ENCODE data around the gene DDIT4.
"Not testable (repeated sequence)": the region's sequence is repeated elsewhere in the genome, so short reads cannot be mapped to it uniquely, and the experiment has no call there.

DDIT4 gene

GRCh38 chr10:72267819-72268399, 5.8 kb upstream of the DDIT4 start:
- no peak for DNase-seq

DNA sequence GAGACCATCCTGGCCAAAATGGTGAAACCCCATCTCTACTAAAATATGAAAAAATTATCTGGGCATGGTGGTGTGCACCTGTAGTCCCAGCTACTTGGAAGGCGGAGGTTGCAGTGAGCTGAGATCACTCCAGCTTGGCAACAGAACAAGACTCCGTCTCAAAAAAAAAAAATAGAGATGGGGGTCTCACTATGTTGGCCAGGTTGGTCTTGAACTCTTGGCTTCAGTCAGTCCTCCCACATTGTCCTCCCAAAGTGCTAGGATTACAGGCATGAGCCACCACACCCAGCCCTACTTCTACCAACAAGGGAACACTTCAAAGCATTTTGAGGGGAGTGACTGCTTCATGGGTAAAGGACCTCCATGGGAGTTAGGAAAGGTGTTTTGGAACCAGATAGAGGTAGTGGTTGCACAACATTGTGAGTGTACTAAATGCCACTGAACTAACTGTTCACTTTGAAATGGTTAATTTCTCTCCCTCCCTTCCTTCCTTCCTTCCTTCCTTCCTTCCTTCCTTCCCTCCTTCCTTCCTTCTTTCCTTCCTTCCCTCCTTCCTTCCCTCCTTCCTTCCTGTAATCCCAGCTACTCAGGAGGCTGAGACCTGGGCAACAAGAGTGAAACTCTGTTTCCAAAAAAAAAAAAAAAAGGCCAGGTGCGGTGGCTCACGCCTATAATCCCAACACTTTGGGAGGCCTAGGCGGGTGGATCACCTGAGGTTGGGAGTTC, 5.1 kb upstream of the DDIT4 start:
- not testable (repeated sequence) for DNase-seq

GRCh38 chr10:72270607-72271281, 3.0 kb upstream of the DDIT4 start:
- DNase-seq: no peak

DNA sequence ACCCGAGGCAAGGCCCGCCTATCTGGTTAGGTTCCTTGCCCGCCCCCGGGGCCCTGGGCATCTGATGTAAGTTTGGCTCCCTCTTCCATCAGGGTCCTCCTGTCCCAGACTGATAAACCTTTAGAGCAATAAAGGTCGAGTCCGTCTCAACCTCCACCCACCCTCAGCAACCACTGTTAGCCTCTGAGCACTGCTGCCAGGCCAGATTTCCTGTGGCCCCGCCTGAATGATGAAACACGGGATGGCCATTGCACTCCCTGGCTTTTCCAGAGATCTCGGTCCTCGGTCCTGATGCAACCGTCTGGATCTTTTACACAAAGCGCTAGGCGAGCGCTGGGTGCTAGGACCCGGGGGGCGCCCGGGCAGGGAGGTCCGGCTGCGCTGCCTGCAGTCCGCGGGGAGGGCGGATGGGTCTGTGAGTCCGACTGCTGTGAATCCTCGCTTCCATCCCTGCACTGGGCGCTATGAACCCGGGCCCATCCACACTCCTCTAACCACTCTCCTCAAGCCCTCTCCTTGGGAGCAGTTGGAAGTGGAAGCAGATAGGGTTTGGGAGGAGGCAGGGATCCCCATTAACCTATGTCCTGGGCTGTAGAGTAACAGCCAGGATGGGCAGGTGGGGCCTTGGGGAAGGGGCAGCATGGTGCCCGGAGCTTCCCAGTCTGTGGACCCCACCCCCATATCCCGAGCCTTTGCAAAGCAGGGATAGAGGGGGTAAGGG, 875 bp upstream of the DDIT4 start:
- peak; percentile 52 to 64 for DNase-seq

DNA sequence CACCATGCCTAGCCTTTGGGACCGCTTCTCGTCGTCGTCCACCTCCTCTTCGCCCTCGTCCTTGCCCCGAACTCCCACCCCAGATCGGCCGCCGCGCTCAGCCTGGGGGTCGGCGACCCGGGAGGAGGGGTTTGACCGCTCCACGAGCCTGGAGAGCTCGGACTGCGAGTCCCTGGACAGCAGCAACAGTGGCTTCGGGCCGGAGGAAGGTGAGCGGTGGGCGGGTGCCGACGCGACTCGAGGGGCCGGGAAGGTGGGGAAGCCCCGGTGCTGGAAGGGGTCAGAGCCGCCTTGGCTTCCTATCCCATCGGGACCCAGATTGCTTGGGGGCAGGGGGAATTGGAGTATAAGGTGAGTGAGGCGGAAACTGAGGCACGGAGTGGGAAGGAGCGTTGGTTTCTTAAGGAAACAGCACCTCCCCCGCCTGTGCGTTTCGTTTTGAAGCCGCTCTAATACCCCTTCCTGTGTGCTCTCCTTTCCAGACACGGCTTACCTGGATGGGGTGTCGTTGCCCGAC, 547 bp downstream of the DDIT4 start:
- peak; percentile 55 to 66 for DNase-seq

DNA sequence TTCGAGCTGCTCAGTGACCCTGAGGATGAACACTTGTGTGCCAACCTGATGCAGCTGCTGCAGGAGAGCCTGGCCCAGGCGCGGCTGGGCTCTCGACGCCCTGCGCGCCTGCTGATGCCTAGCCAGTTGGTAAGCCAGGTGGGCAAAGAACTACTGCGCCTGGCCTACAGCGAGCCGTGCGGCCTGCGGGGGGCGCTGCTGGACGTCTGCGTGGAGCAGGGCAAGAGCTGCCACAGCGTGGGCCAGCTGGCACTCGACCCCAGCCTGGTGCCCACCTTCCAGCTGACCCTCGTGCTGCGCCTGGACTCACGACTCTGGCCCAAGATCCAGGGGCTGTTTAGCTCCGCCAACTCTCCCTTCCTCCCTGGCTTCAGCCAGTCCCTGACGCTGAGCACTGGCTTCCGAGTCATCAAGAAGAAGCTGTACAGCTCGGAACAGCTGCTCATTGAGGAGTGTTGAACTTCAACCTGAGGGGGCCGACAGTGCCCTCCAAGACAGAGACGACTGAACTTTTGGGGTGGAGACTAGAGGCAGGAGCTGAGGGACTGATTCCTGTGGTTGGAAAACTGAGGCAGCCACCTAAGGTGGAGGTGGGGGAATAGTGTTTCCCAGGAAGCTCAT, 1.1 kb downstream of the DDIT4 start:
- peak; percentile 69 to 78 for DNase-seq

- peak; percentile 55 to 65 for DNase-seq
These were observed 1.8 kb downstream of the DDIT4 start for GRCh38 chr10:72275351-72276012.

DNA sequence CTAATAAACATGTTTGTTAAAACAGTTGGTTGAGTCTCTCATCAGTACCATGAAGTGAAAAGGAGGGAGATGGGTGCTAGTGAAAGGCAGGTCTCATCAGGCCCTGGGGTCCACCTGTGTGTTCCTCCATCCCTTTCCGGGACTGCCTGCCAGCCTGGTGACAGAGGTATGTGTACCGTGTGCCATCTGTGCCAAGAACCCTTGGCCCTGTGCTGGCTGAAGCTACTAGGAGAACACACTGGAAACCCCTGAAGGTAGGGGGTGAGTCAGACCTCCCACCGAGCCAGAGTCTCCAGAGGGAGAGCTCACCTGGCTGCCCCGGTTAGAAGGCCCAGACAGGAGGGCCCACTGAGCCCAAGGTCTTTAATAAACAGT, 2.3 kb downstream of the DDIT4 start:
- DNase-seq: peak; percentile 69 to 73

DNA sequence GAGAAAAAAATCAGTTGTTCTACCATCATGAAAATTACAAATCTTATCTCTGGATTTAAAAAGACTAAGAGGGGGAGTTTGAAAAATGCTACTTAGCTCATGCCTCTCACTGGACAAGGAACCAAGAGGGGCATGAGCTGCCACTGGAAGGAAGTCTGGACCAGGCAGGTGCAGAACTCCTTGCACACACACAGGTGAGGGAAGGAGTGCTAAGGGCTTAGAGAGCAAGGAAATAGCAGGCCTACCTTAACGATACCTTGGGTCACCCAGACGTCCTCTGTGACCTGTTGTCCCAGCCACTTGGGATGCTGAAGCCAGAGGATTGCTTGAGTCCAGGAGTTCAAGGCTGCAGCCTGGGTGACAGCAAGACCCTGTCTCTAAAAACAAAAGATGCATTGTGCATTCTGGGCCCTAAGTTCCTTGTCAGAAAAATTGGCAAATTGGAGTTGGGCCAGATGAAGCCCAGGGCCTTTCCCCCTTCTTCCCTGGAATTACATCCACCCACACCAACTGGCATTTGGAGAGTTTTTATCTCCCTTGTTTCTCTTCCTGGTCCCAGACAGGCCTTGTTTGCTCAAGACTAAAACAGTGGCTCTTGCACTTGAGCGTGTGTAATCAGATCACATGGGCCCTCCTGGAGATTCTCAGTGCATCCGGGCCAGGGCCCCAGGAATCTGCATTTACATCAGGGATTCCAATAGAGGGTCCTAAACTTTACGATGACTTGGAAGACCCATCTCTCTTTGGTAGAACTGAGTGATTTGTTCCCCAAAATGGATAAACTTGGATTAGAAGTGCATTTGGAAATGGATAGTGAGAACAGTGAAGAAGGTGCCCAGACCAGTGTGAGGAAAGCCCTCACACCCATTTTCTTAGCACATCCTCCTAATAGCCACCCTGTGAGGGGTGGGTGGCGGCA, 3.0 kb downstream of the DDIT4 start:
- DNase-seq: peak; percentile 58 to 71

- DNase-seq: peak in 1 of 2 experiments; percentile 44
These were observed 3.7 kb downstream of the DDIT4 start for GRCh38 chr10:72277340-72277995.

DNA sequence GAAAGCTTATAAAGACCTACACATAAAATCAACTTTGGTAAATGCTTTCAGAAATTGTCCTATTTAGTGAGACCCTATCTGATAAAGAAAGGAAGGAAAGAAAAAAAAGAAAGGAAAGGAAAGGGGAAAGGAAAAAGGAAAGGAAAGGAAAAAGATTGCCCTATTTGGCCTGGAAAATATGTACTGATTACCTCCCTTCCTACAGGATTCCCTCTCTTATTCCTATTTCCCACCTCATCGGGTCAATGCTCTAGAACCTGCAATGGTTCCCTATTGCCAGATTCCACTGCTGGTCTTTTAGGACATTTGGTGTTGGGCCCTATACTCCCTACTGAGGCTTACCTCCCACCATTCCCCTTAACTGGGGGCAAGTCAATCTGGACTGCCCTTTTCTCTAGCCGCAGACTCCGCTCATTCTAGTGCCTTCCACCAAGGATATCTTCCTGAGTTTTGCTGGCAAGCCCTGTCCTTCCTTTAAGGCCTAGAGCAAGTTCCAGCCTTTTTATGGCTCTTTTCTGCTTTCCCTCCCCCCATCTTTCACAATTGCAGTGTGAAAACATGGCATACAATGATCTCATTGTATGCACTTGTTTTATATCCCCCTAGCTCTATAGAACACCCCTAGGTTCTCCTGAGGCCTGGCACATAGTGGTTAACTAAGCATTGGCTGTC, 4.4 kb downstream of the DDIT4 start:
- DNase-seq: no peak

DNA sequence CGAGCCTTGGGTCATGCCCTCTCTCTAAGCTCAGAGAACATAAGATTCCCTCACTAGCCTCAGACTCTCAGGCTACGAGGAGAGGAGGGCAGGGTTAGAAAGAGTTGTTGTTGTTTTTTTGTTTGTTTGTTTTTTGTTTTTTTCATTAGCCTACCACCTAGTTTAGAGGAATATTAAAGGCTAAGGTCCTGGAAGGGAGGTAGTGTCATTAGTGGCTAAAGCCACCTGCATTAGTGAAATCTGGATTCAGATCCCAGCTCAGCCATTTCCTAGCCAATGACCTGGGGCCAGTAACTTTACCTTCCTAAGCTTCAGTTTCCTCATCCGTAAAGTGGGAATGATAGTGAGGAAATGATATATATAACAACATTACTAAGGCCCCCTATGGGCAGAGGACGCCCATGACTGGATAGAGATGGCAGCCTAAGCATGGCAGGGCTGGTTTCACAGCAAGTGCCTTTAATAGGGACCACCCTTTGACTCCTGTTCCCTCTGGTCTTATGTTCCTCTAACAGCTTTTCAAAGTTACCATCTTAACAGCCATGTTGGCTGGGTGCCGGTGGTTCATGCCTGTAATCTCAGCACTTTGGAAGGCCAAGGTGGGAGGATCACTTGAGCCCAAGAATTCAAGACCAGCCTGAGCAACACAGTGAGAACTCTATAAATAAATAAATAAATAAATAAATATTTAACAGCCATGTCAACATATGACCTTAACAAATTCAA, 5.1 kb downstream of the DDIT4 start:
- DNase-seq: no peak

GRCh38 chr10:72279587-72279986, 5.9 kb downstream of the DDIT4 start:
- DNase-seq: not testable (repeated sequence)

GRCh38 chr10:72283131-72283530, 9.4 kb downstream of the DDIT4 start:
- no peak for DNase-seq

- no peak for DNase-seq
These were observed 12.3 kb downstream of the DDIT4 start for GRCh38 chr10:72285972-72286521.

DNA sequence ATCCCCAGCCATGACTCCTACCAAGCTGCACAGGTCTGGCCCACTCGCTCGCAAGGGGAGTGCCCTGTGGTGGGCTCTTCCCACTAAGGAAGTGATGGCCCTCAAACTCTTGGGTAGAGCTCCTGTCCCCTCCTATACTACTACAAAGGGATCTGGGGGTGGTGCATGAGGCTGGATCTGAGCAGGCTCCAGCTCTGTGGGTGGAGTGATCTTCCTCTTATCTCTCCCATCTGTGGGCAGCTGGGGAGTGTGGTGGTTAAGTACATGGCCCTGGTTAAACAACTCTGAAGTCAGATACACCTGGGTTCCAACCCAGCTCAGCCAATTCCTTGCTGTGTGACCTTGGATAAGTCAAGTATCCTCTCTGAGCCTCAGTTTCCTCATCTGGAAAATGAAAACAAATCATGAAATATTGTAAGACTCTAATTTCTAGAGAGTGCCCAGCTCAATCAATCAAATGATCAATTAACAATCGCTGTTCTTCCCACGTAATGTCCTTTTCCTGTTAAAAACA, 17.4 kb downstream of the DDIT4 start:
- peak; percentile 53 to 69 for DNase-seq

DNA sequence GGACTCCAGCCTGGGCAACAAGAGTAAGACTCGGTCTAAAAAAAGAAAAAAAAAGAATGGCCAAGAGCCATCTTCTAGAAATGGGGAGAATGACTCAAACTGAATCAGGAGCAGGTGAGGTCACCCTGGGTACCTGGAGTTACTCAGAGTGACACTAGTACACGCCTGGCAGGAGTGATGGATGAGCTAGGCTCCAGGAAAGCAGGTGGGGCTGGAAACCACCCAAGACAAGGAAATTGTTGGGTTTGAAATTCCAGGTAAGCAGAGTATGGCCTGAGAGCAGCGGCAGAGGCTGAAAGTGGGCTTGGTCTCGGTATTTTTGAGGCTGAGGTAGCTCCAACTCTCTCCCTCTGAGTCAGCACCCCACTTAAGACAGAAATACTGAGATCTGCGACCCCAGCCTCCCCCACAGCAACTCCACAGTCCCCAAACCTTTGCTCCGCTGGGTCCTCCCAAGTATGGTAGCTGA, 18.5 kb downstream of the DDIT4 start:
- peak; percentile 74 to 83 for DNase-seq

DNA sequence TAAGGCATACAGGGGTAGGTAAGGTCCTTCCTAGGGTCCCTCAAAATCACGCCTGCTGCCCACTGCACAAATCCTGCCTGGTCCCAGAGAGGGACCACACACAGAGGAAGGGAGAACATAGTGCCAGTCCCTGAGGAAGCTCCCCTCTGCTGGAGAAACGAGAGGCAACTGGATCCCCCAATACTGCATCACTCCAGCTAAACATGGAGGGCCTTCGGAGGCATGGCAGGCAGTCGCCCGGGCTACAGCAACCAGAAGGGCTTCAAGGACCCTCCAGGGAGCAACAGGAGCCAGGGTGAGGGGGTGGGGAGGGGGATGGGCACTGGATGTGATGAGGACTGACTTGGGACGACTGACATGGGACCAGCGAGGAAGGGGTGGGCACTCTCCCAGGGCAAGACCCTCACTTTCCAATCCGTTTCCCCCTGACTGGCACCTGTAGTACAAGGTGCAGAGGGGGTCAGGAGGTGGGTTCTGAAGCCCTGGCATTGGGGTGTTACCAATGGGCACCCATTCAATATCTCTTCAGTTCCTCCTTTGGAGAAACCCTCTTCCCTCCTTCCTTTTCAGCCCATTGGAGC, 21.7 kb downstream of the DDIT4 start:
- DNase-seq: peak in 1 of 2 experiments; percentile 37

All from activated CD4-positive, alpha-beta T cell treated with anti-CD3 and anti-CD28 coated beads, Interleukin-2, amount 50 U/mL, for 48 hours (primary cell).